ENCODE measurements around the gene MMS19. TPM values are rescaled to one million over a fixed set of nuclear protein-coding genes. Genes with fewer than 3 reads are reported as not detected.

The MMS19 gene
- total RNA-seq: 10 to 100 TPM; 44.6 to 60.0 TPM

- 0 to 5% methylated on average over 14 to 61 of the region's 73 CpGs for WGBS, 2 donors
- H3K4me1 ChIP-seq: peaks cover 40% of the 10 kb centered on the region
- intact Hi-C loops (cut with DNase I): loop anchor here (5.0 kb wide), 1 partner anchor 51 kb away; the partner anchor contains the start of genes EXOSC1 and ZDHHC16
- peak within 1 kb of the TSS; percentile 78 to 91 (median 88) for H3K27ac ChIP-seq
- ATAC-seq (peak; percentile 89), DNase-seq (peak; percentile 100)
- H3K4me3 ChIP-seq: peak within 1 kb of the TSS; percentile 70 to 77
- peak in 2 of 7 experiments; percentile 31 to 36 for TF ChIP-seq CTCF (IDR thresholded peaks at IDR 0.05)
- peak; percentile 70 to 88 (median 85) for TF ChIP-seq POLR2A (IDR thresholded peaks at IDR 0.05)
- no peaks in the 10 kb centered on the region for H3K36me3 ChIP-seq (replicated peaks in 1 of 2; ENCODE audit: insufficient read depth in 1 of 2, low read depth in 2 of 2)
- no peaks in the 10 kb centered on the region for H3K27me3 ChIP-seq
- H3K9me3 ChIP-seq: no peaks in the 10 kb centered on the region
These were observed at the start of gene MMS19 for GRCh38 chr10:97498076-97498840. MMS19 (minus strand) TSS chr10:97498422; CDS start chr10:97498384, 38 bp downstream.

GRCh38 chr10:97547962-97548361 is 49.7 kb upstream of the MMS19 start:
- H3K4me3 ChIP-seq: no peak overlapping the region
- H3K9me3 ChIP-seq: no peaks in the 10 kb centered on the region
- ATAC-seq: no peak
- H3K27me3 ChIP-seq: no peaks in the 10 kb centered on the region
- H3K36me3 ChIP-seq (replicated peaks in 1 of 2; ENCODE audit: insufficient read depth in 1 of 2, low read depth in 2 of 2): no peaks in the 10 kb centered on the region
- no peak overlapping the region for H3K27ac ChIP-seq
- WGBS, 2 donors: 64 to 70% methylated on average over 4 of the region's 4 CpGs
- intact Hi-C loops (cut with DNase I): no loop called here
- peaks cover 5% of the 10 kb centered on the region for H3K4me1 ChIP-seq
- TF ChIP-seq POLR2A (IDR thresholded peaks at IDR 0.05) (no peak), CTCF (IDR thresholded peaks at IDR 0.05) (no peak)
- DNase-seq: no peak

GRCh38 chr10:97547271-97547600 is 49.0 kb upstream of the MMS19 start:
- Histone ChIP-seq H3K9me3 (no peaks in the 10 kb centered on the region), H3K27me3 (no peaks in the 10 kb centered on the region), H3K27ac (no peak overlapping the region), H3K4me3 (no peak overlapping the region), H3K36me3 (replicated peaks in 1 of 2; ENCODE audit: insufficient read depth in 1 of 2, low read depth in 2 of 2) (no peaks in the 10 kb centered on the region), H3K4me1 (peaks cover 5% of the 10 kb centered on the region)
- intact Hi-C loops (cut with DNase I): no loop called here
- no peak for ATAC-seq
- DNase-seq: no peak
- 78 to 88% methylated on average over 4 of the region's 4 CpGs for WGBS, 2 donors
- TF ChIP-seq CTCF (IDR thresholded peaks at IDR 0.05): no peak
- no peak for TF ChIP-seq POLR2A (IDR thresholded peaks at IDR 0.05)

- Histone ChIP-seq H3K4me1 (peaks cover 5% of the 10 kb centered on the region), H3K27ac (no peak overlapping the region), H3K9me3 (no peaks in the 10 kb centered on the region), H3K36me3 (replicated peaks in 1 of 2; ENCODE audit: insufficient read depth in 1 of 2, low read depth in 2 of 2) (no peaks in the 10 kb centered on the region), H3K27me3 (no peaks in the 10 kb centered on the region), H3K4me3 (no peak overlapping the region)
- DNase-seq: no peak
- TF ChIP-seq CTCF (IDR thresholded peaks at IDR 0.05) (no peak), POLR2A (IDR thresholded peaks at IDR 0.05) (no peak)
- WGBS, 2 donors: 80 to 86% methylated on average over 11 to 18 of the region's 18 CpGs
- intact Hi-C loops (cut with DNase I): no loop called here
- no peak for ATAC-seq
These were observed 48.4 kb upstream of the MMS19 start for GRCh38 chr10:97546456-97547270.
